ENCODE data around the gene ERBB3.
A peak's percentile ranks its signal among the peaks of the same experiment; 100 is the strongest.

Gene ERBB3

DNA sequence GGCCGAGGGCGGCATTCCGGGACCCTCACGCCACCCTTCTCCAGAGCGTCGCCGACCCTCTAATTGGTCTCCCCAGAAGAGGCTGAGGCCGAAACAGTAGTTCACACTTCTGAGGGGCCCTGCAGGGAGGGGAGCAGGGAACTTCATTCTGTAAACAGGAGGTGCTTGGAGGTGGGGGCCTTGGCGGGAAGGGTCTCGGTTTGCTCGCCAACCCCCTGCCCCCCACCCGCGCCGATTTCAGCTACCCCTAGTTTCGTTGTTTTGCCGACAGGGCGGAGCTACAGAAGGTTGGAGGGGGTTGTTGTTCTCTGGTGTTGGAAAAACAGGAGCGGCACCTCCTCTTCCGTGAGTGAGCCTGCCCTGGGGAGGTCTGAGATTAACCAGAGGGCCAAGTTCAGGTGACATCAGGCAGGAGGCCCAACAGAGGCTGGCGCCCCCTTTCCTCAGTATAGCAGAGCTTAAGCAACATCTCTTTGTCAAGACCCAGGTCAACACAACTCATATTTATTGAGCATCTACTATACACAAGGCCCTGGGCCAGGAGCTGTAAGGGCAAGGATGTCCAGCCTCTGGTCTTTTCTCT is 682 bp downstream of the ERBB3 start:
- DNase-seq = no peak

- DNase-seq = no peak
Measured at GRCh38 chr12:56081393-56082347, 1.7 kb downstream of the ERBB3 start.

DNA sequence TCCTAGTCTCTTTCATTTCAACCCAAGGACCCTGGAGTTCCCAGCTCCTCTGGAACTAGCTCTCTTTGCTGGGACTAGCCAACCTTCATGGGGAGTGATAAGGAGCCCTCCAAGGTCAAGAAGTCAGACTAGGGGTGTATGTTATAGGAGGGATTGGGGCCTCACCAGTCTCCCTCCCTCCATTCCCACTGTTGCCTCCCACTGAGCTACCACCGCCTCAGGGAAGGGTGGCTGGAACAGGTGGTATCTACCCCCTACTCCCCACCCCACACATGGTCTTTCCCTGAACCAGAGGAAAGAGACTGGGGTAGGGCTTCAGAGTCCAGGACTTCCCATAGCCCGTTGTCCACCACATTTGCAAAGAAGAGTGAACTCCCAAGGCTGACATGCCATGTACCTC is 2.4 kb downstream of the ERBB3 start:
- DNase-seq = no peak

DNA sequence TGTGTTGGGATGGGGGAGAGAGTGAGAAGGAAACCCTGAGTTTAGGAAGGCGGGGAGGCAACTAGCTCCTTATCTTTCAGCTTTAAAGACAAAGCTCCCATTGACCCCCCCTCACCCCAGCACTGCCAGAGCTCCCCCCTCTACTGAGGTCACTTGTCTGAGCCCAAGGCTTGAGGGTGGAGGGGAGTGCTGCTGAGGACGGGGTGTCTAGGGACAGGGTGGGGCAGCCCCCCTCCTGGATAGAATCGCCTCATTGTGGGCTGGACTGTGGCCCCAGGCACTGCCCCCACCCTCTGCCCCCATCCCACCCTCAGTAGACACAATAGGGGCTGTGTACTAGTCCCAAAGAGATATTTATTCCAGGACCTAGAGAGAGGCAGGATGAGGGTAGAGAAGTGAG is 3.0 kb downstream of the ERBB3 start:
- no peak for DNase-seq

GRCh38 chr12:56084958-56085543 is 5.1 kb downstream of the ERBB3 start:
- DNase-seq = no peak

GRCh38 chr12:56086096-56086495 is 6.1 kb downstream of the ERBB3 start:
- no peak for DNase-seq

DNA sequence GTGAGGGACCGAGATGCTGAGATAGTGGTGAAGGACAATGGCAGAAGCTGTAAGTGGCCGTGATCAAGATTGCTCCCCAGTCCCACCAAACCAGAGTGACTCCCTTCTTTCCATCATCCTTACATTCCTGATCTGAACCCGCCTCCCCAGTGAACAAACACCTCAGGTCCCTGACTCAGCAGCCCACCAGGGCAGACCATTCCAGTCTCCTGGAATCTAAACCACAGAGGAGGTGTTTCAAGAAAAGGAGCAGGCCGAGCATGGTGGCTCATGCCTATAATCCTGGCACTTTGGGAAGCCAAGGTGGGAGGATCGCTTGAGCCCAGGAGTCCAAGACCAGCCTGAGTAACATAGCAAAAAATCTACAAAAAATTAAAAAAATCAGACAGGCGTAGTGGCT is 6.6 kb downstream of the ERBB3 start:
- no peak for DNase-seq

DNA sequence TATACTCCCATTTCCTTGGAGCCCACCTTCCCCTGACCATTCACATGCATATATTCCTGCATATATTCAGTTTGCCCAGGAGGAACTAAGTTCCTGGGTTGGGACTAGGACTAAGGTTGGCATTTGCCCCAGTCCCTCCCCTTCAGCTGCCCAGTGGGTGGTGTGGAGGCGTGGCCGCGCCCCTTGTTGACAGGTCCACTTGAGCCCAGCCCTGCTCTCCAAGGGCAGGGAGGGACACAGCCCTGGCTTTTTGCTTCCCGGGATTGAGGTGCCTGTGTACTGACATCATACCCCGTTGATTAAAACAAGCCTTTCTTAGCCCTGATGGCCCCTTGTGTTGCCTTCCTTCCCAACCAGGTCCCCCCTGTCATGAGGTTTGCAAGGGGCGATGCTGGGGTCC is 7.3 kb downstream of the ERBB3 start:
- no peak for DNase-seq

- DNase-seq = no peak
Measured at GRCh38 chr12:56097738-56098137, 17.8 kb downstream of the ERBB3 start.

DNA sequence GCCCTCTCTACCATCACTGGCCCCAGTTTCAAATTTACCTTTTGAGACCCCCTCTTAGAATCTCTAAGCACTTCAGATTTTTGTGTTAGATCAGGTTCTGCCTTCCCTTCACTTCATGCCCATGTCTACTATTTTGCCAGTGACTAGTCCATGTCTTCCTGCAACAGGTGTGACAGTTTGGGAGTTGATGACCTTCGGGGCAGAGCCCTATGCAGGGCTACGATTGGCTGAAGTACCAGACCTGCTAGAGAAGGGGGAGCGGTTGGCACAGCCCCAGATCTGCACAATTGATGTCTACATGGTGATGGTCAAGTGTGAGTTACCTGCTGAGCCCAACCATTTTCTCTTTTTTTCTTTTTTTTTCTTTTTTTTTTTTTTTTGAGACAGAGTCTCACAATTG is 18.6 kb downstream of the ERBB3 start:
- DNase-seq = no peak

- no peak for DNase-seq
Measured at GRCh38 chr12:56099787-56100186, 19.8 kb downstream of the ERBB3 start.

DNA sequence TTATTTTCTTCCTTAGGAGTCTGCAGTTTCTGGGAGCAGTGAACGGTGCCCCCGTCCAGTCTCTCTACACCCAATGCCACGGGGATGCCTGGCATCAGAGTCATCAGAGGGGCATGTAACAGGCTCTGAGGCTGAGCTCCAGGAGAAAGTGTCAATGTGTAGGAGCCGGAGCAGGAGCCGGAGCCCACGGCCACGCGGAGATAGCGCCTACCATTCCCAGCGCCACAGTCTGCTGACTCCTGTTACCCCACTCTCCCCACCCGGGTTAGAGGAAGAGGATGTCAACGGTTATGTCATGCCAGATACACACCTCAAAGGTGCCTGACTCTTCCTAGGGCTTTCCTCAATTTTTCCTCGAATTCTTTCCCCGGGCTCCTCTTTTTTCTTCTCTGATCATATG is 21.1 kb downstream of the ERBB3 start:
- DNase-seq = no peak

DNA sequence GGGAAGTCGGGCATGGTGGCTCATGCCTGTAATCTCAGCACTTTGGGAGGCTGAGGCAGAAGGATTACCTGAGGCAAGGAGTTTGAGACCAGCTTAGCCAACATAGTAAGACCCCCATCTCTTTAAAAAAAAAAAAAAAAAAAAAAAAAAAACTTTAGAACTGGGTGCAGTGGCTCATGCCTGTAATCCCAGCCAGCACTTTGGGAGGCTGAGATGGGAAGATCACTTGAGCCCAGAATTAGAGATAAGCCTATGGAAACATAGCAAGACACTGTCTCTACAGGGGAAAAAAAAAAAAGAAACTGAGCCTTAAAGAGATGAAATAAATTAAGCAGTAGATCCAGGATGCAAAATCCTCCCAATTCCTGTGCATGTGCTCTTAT is 22.7 kb downstream of the ERBB3 start:
- DNase-seq = no peak

DNA sequence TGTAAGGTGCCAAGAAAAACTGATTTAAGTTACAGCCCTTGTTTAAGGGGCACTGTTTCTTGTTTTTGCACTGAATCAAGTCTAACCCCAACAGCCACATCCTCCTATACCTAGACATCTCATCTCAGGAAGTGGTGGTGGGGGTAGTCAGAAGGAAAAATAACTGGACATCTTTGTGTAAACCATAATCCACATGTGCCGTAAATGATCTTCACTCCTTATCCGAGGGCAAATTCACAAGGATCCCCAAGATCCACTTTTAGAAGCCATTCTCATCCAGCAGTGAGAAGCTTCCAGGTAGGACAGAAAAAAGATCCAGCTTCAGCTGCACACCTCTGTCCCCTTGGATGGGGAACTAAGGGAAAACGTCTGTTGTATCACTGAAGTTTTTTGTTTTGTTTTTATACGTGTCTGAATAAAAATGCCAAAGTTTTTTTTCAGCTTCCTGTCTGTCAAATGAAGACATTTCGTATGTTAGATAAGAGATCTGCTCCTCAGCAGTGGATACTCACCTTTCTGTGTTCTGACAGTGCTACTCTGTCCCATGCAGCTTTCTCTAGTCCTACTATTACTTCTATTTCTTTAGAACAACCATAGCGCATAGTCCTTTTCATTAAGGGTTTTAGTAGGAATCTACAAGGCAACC is 23.2 kb downstream of the ERBB3 start:
- DNase-seq = no peak

DNA sequence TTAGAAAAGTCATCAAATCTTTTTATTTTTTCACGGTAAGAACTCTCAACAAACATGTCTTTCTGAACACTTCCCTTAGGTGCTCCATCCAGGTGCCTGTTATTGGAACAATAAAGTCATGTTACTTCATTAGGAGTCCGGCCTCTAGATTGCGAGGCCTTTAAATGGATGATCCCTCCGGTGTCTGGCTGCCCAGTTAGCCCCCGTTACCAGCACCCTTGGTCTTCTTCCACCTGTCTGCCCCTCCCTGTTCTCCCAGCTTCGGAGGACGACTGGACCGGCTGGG is 23.8 kb downstream of the ERBB3 start:
- no peak for DNase-seq

DNA sequence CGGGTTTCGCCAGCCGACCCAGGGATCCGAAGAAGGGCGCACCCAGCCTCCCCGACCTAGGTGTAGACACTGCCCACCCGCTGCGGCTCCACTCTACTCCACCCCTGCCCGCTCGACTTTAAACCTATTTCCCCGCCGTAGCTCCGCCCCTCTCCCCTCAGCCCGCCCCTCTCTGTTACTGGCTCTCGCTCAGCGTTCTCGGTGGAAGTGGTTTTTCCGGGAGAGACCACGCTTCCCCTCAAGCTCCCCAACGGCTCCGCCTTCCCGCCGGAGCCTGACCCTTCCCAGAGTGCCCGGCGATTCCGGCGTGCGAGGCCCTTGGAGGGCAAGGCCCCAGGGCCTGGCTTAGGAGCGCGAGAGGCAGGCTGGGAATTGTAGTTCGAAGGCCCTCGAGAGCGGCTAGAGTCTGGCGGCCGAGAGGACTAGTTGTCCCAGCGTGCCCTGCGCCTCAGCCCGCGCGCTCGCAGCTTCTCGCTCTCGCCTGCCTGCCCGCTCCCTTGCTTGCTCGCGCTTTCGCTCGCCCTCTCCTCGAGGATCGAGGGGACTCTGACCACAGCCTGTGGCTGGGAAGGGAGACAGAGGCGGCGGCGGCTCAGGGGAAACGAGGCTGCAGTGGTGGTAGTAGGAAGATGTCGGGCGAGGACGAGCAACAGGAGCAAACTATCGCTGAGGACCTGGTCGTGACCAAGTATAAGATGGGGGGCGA is 24.3 kb downstream of the ERBB3 start, which contains the start of gene PA2G4:
TSS of gene PA2G4 (plus strand) at position 451 of the 706 bp plus-strand sequence. CDS start at position 630, 179 bp downstream.
- peak; percentile 95 for DNase-seq

- DNase-seq = no peak
Measured at GRCh38 chr12:56104815-56105608, 25.0 kb downstream of the ERBB3 start.

DNA sequence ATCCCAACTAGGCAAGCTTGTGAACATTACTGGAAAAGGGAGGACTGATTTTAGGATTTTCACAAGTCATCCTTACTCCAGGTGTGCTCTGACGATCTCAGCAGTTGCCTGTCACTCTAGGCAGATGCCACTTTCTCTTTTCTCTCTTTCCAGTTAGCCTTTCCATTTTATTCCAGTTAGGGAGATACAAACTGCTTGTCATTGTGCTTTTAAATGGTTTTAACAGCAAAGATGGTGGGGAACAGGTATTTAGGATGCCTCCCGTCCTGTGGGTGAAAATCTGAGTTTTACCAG is 25.6 kb downstream of the ERBB3 start:
- DNase-seq = no peak

DNA sequence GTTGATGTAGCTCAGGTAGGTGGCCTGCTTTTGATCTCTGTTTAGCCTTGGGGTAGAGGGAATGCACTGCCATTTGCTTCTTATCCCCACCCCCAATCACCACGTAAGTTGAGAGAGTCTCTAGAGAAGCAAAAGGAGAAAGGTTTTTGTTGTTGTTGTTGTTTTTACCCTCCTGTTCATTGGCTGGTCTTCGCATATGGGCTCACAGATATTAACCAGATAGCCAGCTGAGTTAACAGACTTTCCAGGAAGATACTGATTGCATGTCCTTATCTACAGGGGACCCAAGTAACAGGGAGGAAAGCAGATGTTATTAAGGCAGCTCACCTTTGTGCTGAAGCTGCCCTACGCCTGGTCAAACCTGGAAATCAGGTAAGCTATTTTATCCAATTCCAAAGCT is 27.3 kb downstream of the ERBB3 start:
- DNase-seq = no peak

DNA sequence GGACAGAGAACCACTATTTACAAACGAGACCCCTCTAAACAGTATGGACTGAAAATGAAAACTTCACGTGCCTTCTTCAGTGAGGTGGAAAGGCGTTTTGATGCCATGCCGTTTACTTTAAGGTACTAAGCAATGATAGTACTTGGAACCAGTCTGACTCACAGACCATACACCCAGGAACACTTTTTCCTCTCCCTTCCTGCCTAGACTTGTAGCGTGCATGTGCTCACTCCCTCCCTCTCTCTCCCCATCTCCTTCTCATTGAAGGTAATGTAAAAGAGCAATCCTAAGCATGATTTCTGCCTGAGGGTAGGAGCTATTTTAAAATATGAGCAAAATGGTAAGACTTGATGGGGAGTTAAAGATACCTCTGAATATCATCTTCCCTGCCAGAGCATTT is 30.6 kb downstream of the ERBB3 start:
- DNase-seq = no peak

GRCh38 chr12:56114084-56114483 is 34.1 kb downstream of the ERBB3 start:
- no peak for DNase-seq

GRCh38 chr12:56115329-56115728 is 35.4 kb downstream of the ERBB3 start:
- DNase-seq = no peak

Data from NCI-H1436 treated with DMSO at 0.1 percent for 48 hours (cell line).